ENCODE results near the gene CACNA1C.

Gene CACNA1C

GRCh38 chr12:2347844-2348481 is 295.2 kb downstream of the CACNA1C start:
- no peak for DNase-seq

GRCh38 chr12:2348482-2348852 is 295.7 kb downstream of the CACNA1C start:
- no peak for DNase-seq

DNA sequence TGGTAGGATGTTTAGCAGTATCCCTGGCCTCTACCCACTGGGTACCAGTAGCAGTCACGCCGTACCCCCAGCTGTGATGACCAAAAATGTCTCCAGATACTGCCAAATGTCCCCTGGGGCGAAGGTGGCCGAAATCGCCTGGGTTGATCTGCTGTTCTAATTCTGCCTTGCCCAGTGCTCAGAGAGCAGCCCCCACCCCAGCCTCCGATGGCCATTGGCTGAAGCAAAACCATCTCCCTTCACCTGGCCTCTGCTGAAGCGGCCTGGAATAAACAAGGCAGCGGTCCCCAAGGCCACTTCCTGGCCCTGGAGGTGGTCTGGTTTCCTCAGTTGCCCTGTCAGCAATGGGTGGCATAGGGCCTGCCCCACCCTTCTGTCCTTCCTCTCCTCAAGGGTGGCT is 298.4 kb downstream of the CACNA1C start:
- no peak for DNase-seq

DNA sequence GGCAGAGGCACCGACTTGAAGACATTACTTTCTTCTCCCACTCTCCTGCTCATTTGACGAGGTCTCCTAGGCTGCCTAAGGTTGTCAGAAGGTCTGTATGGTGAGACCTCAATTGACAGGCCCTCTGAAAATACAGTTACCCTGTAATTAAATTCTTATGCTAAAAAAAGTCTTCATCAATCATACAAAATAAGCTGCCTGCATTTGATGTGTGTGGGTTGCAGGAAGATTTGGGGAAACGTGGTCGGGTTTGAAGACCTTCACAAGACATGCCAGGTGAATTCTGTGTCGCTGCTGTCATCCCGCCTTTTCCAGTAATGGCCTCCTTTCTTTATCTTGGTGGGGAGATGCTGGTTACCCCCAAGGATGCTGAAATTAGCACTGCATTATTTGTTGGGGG is 299.4 kb downstream of the CACNA1C start:
- no peak for DNase-seq

DNA sequence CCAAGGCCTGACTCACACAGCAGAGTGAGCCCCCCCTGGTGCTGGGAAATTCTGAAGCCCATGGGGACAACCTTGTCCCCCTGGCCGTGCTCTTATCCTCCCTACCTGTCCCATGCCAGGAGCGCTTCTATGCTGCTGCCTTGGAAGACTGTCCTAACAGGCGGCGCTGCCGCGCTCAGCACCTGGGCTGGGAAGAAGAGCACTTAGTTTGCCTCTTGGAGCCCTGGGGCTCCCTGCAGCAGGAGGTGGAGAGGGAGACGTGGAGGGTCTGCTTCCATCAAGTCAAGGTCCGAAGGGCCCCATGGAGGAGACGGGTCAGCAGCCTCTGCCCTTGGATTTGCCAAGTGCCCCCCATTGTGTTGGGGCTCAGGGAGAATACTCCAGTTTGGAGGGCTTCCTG is 300.5 kb downstream of the CACNA1C start:
- no peak for DNase-seq

GRCh38 chr12:2353691-2354090 is 300.9 kb downstream of the CACNA1C start:
- no peak for DNase-seq

DNA sequence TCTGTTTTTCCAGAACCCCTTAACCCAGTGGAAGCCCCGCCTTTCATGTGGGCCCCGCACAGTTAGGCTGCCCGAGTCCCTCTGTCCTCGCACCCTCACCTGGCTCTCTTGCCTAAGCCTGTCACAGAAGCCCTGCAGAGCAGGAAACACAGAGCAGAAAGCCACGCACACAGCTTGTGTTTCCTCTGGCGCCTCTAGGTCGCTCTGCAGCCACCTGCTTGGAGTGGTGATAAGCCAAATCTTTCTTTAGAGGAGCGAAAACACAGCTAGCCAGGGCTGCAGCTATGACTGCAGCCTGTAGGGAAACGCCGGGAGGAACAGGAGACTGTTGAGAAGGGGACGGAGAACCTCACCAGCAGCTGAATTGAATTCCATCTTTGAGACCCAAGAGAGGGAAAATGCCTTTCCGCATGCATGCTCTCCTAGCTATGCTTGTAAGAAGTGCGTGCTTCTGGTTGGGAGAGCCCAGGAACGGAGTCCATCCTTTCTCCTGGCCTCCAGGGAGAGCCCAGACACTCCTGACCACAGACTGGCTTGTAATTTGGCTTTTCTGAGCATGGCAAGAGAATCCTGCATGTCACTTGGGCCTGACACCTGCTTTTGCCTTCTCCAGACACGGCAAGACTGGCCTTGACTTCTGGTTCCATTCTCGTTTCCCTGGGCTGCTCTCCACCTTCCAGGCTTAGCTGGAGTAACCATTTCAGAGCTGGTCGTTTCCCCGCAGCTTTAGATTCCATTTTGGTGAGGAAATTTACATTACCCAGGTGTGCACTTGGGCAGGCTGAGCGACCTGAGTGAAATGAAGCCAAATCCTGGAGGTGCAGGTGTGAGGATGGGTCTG is 301.6 kb downstream of the CACNA1C start:
- no peak for DNase-seq

GRCh38 chr12:2355198-2355597 is 302.4 kb downstream of the CACNA1C start:
- no peak for DNase-seq

DNA sequence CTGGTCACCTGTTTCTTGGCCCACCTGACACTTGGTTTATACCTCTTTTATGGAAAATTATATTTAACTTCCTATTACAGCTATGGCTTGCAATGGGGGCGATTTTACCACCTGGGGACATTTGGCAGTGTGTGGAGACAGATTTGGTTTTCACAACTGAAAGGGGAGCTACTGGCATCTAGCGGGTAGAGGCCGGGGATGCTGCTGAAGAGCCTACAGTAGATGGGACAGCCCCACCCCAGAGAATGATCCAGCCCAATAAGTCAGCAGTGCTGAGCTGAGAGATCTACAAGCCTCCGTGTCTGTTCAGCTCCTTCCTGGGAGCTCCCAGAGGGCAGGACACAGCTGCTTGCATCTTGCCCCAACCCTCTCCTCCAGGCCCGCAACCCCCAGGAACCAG is 302.8 kb downstream of the CACNA1C start:
- no peak for DNase-seq

- DNase-seq = no peak
Measured at GRCh38 chr12:2356601-2357125, 303.9 kb downstream of the CACNA1C start.

DNA sequence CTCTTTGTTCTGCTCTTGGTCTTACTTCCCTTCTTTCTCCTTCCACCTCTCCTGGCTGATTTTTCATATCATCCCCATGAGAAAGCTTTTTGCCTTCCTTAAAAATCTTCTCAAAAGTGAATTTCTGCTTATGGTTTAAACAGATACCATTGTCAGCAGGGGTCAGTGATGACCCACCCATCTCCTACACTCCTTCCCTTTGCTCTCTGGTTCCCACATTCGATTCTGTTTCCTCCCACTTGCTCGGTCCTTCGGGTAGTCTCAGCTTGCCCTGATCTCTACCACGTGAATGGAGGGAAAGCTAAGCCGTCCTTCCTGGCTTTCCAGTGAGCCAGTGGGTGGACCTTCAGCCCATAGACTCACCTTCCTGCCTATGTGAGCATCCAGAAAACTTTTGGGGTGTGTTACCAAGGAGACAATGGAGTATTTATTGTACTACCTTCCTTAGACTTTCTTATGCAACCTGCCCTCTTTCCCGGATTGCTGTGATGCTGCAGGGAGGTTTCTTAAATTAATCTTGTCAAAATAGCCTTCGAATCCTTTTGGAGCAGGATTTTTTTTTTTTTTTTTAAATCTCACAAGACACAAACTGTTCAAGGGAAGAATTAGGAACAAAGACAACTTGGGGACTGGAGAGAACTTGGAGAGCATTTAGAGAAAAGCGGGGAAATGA is 306.3 kb downstream of the CACNA1C start:
- no peak for DNase-seq

- DNase-seq = no peak
Measured at GRCh38 chr12:2359725-2360629, 307.2 kb downstream of the CACNA1C start.

DNA sequence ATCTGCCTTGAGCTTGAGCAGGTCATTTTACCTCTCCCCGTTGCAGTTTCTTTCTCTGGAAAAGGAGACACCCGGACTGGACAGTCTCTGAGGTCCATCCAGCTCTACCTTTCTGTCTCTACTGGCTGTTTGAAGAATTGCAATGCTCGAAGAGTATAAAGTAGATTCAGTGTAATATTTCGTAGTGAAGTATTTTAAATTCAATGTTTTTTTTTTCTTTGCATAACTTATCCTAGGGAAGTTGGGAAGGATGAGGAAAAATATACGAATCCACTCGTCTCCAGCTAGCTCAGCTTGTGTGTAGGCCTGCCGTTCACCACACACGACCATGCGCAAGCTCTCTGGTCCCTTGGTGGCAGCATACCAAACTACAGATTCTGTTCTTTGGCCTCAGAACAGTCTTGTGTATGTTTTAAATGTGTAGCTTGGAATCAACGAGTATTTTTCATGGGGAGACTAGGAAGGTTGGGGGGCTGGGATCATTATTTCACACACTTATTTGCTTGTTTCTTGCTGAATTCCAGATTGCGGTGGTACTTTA is 307.9 kb downstream of the CACNA1C start:
- no peak for DNase-seq

- DNase-seq = no peak
Measured at GRCh38 chr12:2363836-2364609, 311.2 kb downstream of the CACNA1C start.

- DNase-seq = peak; percentile 15
Measured at GRCh38 chr12:2364631-2365051, 311.9 kb downstream of the CACNA1C start.

- no peak for DNase-seq
Measured at GRCh38 chr12:2366711-2367110, 313.9 kb downstream of the CACNA1C start.

GRCh38 chr12:2372178-2372577 is 319.4 kb downstream of the CACNA1C start:
- DNase-seq = no peak

DNA sequence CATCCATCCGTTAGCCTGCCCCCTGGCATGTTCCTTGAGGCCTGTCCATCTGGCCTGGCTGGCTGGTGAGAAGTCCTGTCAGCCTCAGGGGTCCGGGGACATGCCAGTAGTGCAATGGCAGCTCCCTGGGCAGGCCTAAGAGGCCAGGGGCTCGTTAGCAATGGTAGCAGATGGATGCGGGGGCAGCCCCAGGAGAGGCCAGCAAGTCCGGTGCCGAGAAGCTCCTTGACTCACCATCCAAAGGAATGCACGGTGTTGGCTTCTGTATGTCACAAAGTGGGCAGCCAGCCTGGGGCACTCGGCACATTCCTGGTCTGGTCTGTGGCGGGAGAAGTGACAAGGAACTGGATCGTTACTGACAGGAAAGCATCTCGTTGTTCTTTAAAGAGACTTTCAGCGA is 319.9 kb downstream of the CACNA1C start:
- no peak for DNase-seq

GRCh38 chr12:2373307-2373706 is 320.5 kb downstream of the CACNA1C start:
- DNase-seq = no peak

DNA sequence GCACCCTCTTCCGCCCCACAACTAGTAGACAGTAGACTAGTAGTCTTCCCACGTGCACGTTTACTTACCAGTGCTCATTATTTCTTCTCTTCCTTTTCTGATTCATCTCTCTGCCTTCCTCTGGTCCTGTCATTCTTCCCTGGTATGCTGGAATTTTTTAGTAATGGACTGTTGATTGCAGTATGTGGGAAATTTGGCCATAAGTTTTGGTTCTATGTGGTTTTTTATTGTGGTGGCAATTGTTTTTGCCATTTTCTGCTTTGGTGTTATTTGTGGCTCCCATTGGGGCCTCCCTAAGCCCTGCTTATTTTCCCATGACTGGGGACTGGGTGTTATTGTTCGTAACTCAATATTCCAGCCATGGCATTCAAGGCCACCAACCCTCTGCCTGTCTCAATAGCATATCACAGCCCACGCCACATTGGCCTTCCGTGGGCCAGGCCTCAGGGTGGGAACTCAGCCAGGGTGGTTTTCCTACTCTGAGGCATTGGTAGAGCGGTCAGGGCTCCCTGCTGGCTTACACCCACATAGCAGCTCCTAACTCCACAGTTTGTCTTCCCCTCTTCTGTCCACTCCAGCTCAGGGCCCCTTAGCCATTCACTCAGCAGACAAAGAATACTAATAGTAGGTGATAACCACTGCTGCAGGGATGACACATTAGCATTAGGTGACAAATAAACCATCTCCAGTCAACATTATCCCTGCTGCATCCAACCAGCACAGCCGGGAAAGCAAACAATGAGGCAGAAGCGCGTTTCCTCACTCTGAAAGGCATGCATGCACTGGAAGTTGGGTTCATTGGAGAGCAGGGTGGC is 321.5 kb downstream of the CACNA1C start:
- no peak for DNase-seq

DNA sequence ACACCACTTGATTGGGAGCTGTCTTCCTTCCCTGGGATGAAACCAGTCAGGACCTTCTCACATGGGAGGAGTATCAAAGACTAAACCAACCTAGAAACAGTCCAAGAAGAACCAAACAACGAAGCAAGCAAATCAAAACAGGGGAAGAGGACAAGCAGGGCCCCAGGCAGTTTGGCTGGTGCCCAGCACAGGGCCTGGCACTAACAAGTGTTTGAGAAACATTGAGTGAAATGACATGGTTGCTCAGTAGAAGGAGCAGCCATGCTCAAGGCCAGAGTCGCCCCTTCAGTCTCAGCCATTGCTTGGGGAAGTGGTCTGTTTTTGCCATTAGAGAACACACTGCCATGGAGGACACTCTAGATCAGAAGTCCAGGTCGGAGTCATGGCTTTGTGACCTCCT is 323.1 kb downstream of the CACNA1C start:
- DNase-seq = no peak
